22Rv1 (cell line): ENCODE measurements around the gene ALDH18A1.

Source experiments
- ZFX ChIP-seq: fragments of 450-650 bp; IDR thresholded peaks from 2 replicates; pipeline ENCODE4 v1.6.1; 2017; ENCODE audit warnings: antibody characterized with exemption, borderline replicate concordance
- TF ChIP-seq, protein P1 (sequence below): fragments of 450-650 bp; IDR thresholded peaks from 2 replicates; pipeline ENCODE4 v1.5.1; 2017; ENCODE audit warnings: mild to moderate bottlenecking

DNA sequence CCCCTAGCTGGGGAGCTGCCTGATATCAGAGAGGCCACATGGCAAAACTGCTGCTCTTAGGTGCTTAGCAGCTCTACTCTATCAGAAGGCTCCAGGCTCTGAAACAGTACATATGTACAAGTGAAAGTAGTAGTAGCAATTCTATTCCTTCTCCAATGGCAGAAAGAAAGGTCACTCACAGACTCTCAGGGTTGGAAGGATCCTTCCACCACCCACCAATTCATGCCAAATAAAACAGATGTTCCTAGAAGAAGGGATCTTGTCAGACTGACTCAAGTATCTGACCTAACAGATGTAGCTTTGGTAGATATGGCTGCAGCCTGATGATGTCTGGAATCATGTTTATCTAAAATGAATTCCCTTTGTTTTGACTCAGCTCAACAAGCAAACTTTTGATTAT lies 8.0 kb upstream of the ALDH18A1 start:
- TF ChIP-seq, protein P1, sequence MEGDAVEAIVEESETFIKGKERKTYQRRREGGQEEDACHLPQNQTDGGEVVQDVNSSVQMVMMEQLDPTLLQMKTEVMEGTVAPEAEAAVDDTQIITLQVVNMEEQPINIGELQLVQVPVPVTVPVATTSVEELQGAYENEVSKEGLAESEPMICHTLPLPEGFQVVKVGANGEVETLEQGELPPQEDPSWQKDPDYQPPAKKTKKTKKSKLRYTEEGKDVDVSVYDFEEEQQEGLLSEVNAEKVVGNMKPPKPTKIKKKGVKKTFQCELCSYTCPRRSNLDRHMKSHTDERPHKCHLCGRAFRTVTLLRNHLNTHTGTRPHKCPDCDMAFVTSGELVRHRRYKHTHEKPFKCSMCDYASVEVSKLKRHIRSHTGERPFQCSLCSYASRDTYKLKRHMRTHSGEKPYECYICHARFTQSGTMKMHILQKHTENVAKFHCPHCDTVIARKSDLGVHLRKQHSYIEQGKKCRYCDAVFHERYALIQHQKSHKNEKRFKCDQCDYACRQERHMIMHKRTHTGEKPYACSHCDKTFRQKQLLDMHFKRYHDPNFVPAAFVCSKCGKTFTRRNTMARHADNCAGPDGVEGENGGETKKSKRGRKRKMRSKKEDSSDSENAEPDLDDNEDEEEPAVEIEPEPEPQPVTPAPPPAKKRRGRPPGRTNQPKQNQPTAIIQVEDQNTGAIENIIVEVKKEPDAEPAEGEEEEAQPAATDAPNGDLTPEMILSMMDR = no peak
- no peak for TF ChIP-seq ZFX
